Measurements from ENCODE around the gene CNTROB.
A peak's percentile ranks its signal among the peaks of the same experiment; 100 is the strongest.

The CNTROB gene

DNA sequence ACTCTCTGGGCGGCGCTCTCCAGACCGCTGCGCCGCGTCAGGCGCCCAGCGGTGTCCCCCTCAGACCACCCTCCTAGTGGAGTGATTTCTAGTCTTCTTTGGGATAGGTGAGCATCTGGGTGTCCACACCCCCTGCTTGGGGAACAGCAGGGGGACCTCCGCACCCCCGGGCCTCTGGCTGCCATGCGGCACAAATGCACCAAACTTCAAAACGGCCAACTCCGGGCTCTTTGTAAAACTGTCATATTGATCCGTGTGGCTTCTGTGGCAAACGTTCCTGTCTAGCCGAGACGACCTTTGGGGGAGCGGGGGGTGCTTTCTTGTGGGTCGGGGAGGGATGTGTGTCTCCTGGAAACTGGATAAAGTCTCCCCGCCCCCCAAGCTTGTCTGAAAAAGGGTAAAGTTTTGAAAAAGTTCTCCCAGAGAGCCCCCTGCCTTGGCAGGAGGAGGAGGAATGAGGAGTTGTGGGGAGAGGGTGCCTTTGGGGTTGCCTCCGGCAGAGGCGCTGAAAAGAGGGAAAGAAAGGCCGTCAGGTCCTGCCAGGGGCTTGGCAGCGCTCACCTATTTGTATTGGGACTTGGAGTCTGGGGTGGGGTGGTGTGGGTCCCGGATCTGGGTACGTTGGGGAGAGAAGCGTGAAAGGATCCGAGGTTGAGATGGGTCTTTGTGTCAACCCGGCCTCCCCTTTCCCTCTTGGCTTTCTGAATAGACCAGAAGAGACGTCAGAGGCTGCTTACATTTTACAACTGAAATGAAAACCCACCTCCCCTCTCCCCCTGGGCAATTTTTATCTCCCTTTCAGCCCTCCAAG lies 45.6 kb upstream of the CNTROB start:
- TF ChIP-seq, protein P1, sequence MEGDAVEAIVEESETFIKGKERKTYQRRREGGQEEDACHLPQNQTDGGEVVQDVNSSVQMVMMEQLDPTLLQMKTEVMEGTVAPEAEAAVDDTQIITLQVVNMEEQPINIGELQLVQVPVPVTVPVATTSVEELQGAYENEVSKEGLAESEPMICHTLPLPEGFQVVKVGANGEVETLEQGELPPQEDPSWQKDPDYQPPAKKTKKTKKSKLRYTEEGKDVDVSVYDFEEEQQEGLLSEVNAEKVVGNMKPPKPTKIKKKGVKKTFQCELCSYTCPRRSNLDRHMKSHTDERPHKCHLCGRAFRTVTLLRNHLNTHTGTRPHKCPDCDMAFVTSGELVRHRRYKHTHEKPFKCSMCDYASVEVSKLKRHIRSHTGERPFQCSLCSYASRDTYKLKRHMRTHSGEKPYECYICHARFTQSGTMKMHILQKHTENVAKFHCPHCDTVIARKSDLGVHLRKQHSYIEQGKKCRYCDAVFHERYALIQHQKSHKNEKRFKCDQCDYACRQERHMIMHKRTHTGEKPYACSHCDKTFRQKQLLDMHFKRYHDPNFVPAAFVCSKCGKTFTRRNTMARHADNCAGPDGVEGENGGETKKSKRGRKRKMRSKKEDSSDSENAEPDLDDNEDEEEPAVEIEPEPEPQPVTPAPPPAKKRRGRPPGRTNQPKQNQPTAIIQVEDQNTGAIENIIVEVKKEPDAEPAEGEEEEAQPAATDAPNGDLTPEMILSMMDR (conservative IDR thresholded peaks at IDR 0.05; ENCODE audit: low read depth), result no peak
- no peak for DNase-seq (ENCODE audit: low spot score)
- CTCF ChIA-PET, result interaction anchor here (0.6 to 0.7 kb wide), 2 partner anchors 12 to 155 kb away, joined by 3 read pairs; no protein-coding TSS in a partner anchor
- peak overlapping the region; percentile 98 for H3K27ac ChIP-seq
- POLR2A ChIA-PET (ENCODE audit: low non-redundant PET), result no interaction called here

DNA sequence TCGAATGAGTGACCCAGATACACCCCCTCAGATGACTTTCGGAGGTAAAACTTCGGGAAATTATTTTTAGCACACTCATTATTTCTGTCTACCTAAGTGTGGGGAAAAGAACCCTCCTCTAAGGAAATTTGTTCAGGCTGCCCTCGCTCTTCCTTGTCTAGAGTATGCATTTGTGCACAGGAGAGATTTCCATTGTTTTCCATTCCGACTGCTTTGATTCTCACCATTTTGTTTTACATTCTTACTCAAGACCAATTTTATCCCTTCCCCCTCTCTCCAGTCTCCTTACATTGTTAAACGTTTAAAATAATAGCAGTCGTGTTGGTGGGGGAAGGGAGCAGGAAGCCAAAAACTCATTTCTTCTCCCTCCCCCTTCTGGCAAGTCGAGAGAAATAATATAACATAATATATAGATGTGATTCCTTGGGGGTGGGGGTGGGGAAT lies 44.9 kb upstream of the CNTROB start:
- POLR2A ChIA-PET (ENCODE audit: low non-redundant PET), result no interaction called here
- TF ChIP-seq, protein P1 (conservative IDR thresholded peaks at IDR 0.05; ENCODE audit: low read depth), result no peak
- no peak for DNase-seq (ENCODE audit: low spot score)
- CTCF ChIA-PET, result interaction anchor here (0.6 kb wide), 1 partner anchor 11 kb away, joined by 3 read pairs; no protein-coding TSS in a partner anchor
- H3K27ac ChIP-seq, result peak overlapping the region; percentile 98

DNA sequence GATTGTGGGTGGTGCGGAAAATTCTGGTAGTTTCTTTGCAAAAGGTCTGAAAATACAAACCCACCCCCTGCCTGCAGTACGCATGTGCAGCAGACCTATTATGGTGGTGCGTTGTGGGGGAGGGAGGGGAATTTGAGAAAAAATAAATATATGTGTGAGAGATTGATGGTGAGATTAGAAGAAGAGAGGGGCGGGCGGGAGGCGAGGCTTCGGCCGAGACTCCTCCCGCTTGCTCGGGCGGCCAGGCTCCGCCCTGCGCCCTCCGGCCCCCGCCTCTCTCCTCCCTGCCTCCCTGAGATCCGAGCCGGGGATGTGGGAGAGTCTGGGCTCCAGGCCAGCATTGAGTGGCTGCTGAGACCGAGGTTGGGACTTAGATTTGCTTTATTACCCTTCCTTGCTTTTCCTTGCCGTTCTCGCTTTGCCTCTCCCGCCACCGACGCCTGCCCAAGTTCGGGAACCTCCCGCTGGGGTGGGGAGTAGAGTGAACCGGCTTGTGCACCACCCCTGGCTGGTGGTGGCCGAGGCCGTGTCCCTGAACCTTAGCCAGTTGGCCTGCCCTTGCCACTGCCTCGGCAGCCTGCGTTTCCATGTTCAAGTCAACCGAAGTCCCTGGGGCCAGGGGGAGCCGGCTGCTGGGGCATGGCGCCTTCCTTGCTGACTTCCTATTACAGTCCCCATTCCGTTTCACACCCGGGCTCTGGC lies 44.4 kb upstream of the CNTROB start:
- H3K27ac ChIP-seq, result peak overlapping the region; percentile 98
- DNase-seq (ENCODE audit: low spot score), result peak; percentile 97
- TF ChIP-seq, protein P1 (conservative IDR thresholded peaks at IDR 0.05; ENCODE audit: low read depth), result no peak
- POLR2A ChIA-PET (ENCODE audit: low non-redundant PET), result interaction anchor here (0.7 kb wide), 1 partner anchor 56 kb away, joined by 3 read pairs; no protein-coding TSS in a partner anchor
- CTCF ChIA-PET, result no interaction called here

DNA sequence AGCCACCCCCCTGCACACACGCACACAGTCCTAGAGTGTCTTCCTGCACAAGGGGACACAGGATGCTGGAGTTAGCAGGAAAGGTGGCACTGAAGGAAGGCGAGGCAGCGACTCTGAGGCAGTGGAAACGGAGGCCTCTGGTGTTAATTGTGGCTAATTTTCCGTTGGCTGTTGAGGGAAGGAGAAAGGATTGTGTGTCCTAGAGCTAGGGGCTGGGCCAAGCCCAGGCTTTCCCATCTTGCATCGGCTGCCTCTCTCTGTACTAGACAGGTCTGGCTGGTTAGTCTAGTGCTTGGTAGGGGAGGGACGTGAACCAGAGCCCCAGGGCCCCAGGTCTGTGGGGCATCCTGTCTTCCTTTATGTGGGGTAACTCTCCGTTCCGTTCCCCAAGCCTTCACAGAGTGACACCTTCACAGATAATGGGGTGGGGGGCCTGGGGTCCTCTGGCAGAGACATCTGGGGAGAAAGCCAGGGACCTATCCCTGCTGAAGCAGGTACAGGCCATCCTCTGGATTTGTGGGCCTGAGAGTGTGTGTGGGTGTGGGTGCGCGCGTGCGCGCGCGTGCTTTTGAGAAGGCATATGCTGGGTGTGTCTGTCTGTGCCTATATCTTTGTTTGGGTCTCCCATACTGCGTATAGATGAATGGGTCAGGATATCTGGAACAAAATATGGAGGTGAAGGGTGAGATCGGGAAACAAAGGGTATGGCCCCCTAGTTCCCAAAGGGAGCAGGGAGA lies 43.7 kb upstream of the CNTROB start, which contains the start of gene CHD3:
Gene CHD3 (plus strand): TSS at position 606 of the 737 bp plus-strand sequence. CDS start 212 bp downstream, outside the sequence.
- peak within 1 kb of the TSS; percentile 98 for H3K27ac ChIP-seq
- ChIA-PET POLR2A (ENCODE audit: low non-redundant PET) (interaction anchor here (0.7 kb wide), 1 partner anchor 55 kb away, joined by 3 read pairs; no protein-coding TSS in a partner anchor), CTCF (interaction anchor here (0.6 to 1.2 kb wide), 4 partner anchors 22 to 158 kb away, joined by 3 to 4 read pairs (median 4); no protein-coding TSS in a partner anchor)
- TF ChIP-seq, protein P1 (conservative IDR thresholded peaks at IDR 0.05; ENCODE audit: low read depth), result no peak
- DNase-seq (ENCODE audit: low spot score), result no peak

DNA sequence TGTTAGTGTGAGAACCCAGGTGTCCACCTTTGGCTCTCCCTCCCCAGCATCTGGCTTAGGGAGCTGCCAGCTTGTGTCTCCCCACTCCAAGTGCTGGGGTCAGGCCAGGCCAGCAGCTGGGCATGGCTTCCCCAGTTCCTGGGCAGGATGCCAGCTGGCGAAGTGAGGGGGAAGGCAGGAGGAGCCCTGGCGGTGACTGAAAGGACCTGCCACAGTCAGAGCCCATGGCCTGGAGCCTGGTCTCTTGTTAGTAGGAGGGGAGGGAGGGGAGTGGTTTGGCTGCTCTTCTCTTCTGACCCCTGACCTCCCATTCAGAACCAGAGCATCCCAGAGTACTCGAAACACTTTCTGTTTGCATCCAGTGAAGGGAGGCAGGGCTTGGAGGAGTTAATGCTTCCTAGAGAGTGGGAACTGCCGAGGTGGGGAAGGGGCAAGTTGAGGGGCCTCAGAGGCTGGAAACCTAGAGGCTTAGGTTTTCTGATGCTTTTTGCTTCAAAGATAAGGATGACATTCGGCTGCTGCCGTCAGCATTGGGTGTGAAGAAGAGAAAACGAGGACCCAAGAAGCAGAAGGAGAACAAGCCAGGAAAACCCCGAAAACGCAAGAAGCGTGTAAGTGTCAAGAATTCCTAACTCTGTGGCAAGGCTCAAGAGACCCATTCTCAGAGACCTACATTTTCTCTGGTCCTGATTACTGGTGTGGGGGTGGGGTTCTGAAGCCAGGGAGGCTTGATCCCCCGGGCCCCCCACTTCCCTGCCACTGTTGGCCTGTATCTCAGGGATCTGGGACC lies 42.6 kb upstream of the CNTROB start:
- peak overlapping the region; percentile 98 for H3K27ac ChIP-seq
- TF ChIP-seq, protein P1 (conservative IDR thresholded peaks at IDR 0.05; ENCODE audit: low read depth), result peak; percentile 30; the same call in 1 of the 2 replicates
- ChIA-PET POLR2A (ENCODE audit: low non-redundant PET) (no interaction called here), CTCF (interaction anchor here (0.6 to 1.2 kb wide), 5 partner anchors 22 to 159 kb away, joined by 3 to 4 read pairs (median 3); no protein-coding TSS in a partner anchor)
- DNase-seq (ENCODE audit: low spot score), result peak; percentile 82
